ENCODE data around the gene PACSIN3.

The PACSIN3 gene

GRCh38 chr11:47152126-47152952 is 33.9 kb downstream of the PACSIN3 start:
- no peak for DNase-seq

DNA sequence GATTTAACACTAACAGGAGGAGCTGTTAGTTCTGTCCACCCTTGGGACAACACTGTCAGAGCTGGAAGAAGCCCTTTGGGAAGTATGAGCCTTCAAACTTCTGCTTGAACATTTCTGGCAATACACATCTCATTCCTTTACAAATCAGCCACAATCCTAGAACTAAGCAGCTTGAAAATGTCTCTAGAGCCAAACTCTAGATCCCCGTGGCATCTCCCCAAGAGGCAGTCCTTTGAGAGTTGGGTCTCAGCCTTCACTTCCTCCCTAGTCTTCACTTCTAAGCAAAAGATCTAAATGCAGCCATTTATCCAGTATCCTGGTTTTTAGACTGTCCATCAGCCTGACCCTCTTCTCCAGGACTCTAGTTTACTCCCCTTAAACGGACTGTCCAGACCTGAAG is 36.5 kb downstream of the PACSIN3 start:
- DNase-seq = no peak

- no peak for DNase-seq
These were observed 37.2 kb downstream of the PACSIN3 start for GRCh38 chr11:47148903-47149531.

- DNase-seq = no peak
These were observed 38.0 kb downstream of the PACSIN3 start for GRCh38 chr11:47148270-47148669.

DNA sequence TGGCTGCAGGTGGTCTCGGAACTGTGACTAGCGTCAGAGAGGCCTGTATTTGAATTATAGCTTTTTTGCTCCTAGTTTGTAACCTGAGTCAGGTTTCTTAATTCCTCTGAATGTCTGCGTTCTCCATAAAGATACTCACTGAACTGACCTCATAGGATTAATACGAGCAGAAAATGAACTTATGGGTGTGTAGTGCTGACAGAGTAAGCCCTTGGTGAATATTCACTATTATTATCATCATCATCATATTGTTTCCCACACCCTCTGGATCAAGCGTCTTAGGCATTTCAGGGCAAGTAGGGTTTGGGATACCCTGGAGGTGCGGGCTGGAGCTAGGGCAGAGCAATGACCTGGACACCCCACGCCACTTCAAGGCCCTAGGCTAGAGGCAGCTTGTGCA is 38.6 kb downstream of the PACSIN3 start:
- no peak for DNase-seq

- no peak for DNase-seq
These were observed 39.0 kb downstream of the PACSIN3 start for GRCh38 chr11:47147250-47147649.

- DNase-seq = no peak
These were observed 41.7 kb downstream of the PACSIN3 start for GRCh38 chr11:47144541-47144940.

DNA sequence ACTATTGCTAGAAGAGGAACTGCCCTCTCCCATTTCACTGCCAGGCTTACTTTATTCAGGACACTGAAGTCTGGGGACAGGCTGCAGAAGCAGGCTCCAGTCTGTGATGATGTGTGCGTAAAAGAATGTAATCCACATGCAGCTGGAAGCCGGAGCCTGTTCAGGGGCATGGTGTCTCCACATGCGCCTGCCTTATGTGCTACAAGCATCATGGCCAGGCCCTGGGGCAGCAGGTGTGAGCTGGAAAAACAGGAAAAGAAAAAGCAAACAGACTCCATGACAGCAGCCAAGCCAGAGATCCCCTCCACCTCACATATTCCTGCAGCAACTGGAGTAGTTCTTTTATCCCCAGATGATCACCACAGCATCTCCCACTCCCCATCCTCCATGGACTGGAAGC is 42.9 kb downstream of the PACSIN3 start:
- no peak for DNase-seq

DNA sequence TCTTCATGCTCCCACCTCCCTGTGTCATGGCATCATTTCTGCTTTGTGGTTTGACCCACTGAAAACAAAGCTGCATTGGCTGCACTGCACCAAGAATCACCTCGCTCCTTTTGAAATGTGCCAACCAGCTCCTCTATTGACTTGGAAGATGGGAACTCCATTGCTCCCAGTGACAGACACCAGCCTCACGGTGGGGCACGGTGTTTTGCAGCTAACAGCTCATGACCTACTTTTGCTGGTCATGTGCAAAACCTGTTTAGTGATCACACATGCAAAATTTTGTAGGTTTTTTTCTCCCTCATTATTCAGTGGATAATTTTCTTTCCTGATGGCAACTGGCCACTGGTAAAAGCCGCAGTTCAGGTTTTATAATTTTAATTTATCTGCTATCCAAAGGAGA is 46.4 kb downstream of the PACSIN3 start:
- DNase-seq = no peak

DNA sequence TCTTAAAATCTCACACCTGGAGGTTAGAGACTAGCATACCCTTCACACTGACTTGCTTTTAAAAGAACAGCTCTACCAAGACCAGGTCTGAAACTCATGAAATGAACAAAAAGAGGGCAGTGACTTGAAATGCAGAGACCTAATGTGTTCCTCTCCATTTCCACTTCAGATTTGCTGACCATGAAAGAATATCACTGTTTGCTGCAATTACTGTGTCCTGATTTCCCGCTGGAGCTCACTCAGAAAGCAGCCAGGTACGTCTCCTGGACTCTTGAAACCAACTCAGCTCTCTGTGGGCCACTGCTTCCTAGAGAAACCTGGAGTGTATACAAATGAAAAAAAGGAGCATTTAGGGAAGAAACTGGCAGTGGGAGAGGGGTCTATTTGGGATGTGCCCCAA is 48.8 kb downstream of the PACSIN3 start:
- DNase-seq = no peak

DNA sequence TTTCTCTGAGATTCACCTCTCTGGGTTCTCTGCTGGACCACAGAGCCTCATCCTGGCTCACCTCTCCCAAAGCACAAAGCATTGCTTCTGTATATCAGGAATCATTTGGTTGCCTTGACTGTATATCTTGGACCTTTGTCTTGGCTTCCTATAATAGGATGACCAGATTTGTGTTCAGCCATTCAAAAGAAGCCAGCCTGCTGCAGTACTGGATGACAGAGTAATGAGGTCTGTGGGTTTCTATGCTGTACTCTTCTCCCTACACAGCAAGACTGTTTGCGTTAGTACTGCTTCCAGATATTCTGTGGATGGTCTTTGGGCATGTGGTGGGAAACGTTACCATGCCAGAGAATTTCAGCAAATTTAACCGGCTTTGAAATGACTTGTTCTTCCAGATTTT is 49.3 kb downstream of the PACSIN3 start:
- no peak for DNase-seq

DNA sequence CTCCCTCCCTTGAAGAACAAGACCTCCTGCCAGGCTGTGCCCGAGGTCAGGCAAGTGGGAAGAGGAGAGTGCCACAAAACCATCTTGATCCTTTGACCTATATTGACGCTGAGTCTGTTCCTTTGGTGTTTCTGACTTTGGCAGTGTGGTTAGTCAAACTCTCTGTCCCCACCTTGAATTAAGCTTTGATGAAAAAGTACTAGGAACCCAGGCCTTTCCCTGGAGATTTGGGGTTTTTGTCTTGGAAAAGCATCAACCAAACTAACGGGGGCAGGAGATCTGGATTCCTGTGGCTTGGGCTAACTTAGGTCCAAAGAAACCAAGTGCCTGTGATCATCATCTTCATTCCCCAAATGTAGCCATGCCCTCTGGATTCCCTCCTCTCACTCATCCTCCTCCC is 49.9 kb downstream of the PACSIN3 start:
- DNase-seq = no peak

GRCh38 chr11:47132981-47133380 is 53.3 kb downstream of the PACSIN3 start:
- DNase-seq = no peak

GRCh38 chr11:47132490-47132889 is 53.7 kb downstream of the PACSIN3 start:
- DNase-seq = no peak

- DNase-seq = no peak
These were observed 55.1 kb downstream of the PACSIN3 start for GRCh38 chr11:47131136-47131535.

DNA sequence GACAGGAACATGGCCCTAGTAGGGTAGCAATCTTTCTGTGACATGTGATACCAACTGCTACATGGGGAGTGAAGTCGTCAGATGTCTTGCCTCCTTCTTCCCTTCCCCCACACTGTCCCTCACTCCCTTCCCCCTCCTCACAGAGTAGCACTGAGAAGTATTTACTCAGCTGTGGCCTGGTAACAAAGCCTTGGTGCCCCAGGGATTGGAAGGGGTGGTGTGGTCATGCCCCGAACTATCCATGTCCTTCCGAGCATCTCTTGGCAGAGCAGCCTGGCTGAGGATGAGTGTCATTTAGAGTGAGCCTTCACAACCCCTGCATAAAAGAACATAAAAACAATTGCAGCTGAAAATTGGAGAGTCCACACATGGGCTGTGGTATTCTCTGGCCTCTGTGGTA is 55.7 kb downstream of the PACSIN3 start:
- DNase-seq = no peak
